LNCaP clone FGC (cell line): Measurements from ENCODE around the gene FHDC1.

Source experiments
- DNase-seq: peaks from one replicate; pipeline ENCODE4 v3.0.0-alpha.2; 2011; ENCODE audit warnings: low read depth
- H3K4me3 ChIP-seq: 2 replicates; pipeline ENCODE4 v1.5.1; 2011; ENCODE audit warnings: mild to moderate bottlenecking, low read depth, low read length, control low read depth
- CTCF ChIP-seq: IDR thresholded peaks from 2 replicates; pipeline ENCODE4 v1.5.1; 2012; ENCODE audit warnings: mild to moderate bottlenecking; ENCODE audit not compliant: control insufficient read depth, insufficient read depth; ENCODE audit errors: extremely low read depth

The FHDC1 gene

GRCh38 chr4:152935143-152935542, 980 bp upstream of the FHDC1 start:
- DNase-seq, result no peak
- no peak overlapping the region for H3K4me3 ChIP-seq
- no peak for TF ChIP-seq CTCF

GRCh38 chr4:152936446-152937335, 568 bp downstream of the FHDC1 start:
- peak overlapping the region; percentile 80 for H3K4me3 ChIP-seq
- TF ChIP-seq CTCF, result no peak
- DNase-seq, result no peak

- DNase-seq, result no peak
- TF ChIP-seq CTCF, result no peak
- peak overlapping the region; percentile 80 for H3K4me3 ChIP-seq
Measured at GRCh38 chr4:152937336-152938236, 1.5 kb downstream of the FHDC1 start.

- no peak for TF ChIP-seq CTCF
- H3K4me3 ChIP-seq, result peak overlapping the region; percentile 80
Measured at GRCh38 chr4:152938237-152938947, 2.3 kb downstream of the FHDC1 start.

GRCh38 chr4:152939621-152940020, 3.5 kb downstream of the FHDC1 start:
- no peak for DNase-seq
- no peak for TF ChIP-seq CTCF

More at GRCh38 chr4:152938237-152938947, 2.3 kb downstream of the FHDC1 start:
- DNase-seq, result no peak

GRCh38 chr4:152940461-152940860, 4.3 kb downstream of the FHDC1 start:
- no peak overlapping the region for H3K4me3 ChIP-seq
- TF ChIP-seq CTCF, result no peak
- DNase-seq, result no peak

More at GRCh38 chr4:152939621-152940020, 3.5 kb downstream of the FHDC1 start:
- no peak overlapping the region for H3K4me3 ChIP-seq
